Mucosa of descending colon (tissue), 3 donors: ENCODE results near the gene RNF4. TPM values are rescaled to one million over a fixed set of nuclear protein-coding genes. Genes with fewer than 3 reads are reported as not detected.

Experiments used
- ATAC-seq: fragments of 200-7000 bp; cut with Tn5 transposase; one replicate; pipeline ENCODE4 v1.9.1; 2020; ENCODE audit warnings: mild to moderate bottlenecking, moderate library complexity
- DNase-seq, 3 donors: peaks; one replicate each; pipeline ENCODE4 v3.0.0-alpha.2; 2020
- H3K36me3 ChIP-seq: fragments of 200-600 bp; one replicate; pipeline ENCODE4 v1.8.0; 2021; ENCODE audit warnings: low read depth, mild to moderate bottlenecking
- H3K4me1 ChIP-seq: fragments of 200-600 bp; one replicate; pipeline ENCODE4 v1.8.0; 2021; ENCODE audit warnings: low read depth, mild to moderate bottlenecking
- H3K4me3 ChIP-seq: fragments of 200-600 bp; one replicate; pipeline ENCODE4 v1.8.0; 2021; ENCODE audit warnings: mild to moderate bottlenecking
- H3K9me3 ChIP-seq: fragments of 200-600 bp; one replicate; pipeline ENCODE4 v1.8.0; 2021; ENCODE audit warnings: mild to moderate bottlenecking
- intact Hi-C, 2 donors: fragments of 100-400 bp; cut with DNase I in 1 of 2; cut with micrococcal nuclease in 1 of 2; formaldehyde crosslinking; loops; one replicate each; pipeline versions ENCODE4 v1.11.0 to v1.11.1; 2022; cut with DNase I, micrococcal nuclease
- total RNA-seq, 3 donors: library from RNA; stranded (reverse); fragmentation: NEBNext Ultra II Directional in 2 of 3; extraction: Animal tissue kit (Norgen Biotek cat#: 25700) in 2 of 3; gene quantifications; one replicate each; pipeline versions ENCODE4 v1.2.1 to v1.2.4, GENCODE V29; 2021 to 2023
- TF ChIP-seq, protein P1 (sequence below): fragments of 200-600 bp; IDR thresholded peaks from one replicate; pipeline ENCODE4 v1.8.0; 2022; ENCODE audit warnings: antibody characterized with exemption, mild to moderate bottlenecking
- donor health status: DM: no; HTN: no; CAD: no; lungs with moderate emphysema.
- donor health status: DM: no; HTN: no; CAD: no.
- donor health status: DM: no; HTN: yes; CAD: no.

RNF4 gene
- total RNA-seq, 3 donors from 2014 or later: 48.0 to 55.1 (median 51.9) TPM

GRCh38 chr4:2445130-2445529, 23.8 kb upstream of the RNF4 start:
- no peak overlapping the region for H3K4me3 ChIP-seq
- DNase-seq (peak in 1 of 3 donors; percentile 31), ATAC-seq (no peak)
- no peaks in the 10 kb centered on the region for H3K36me3 ChIP-seq
- no peaks in the 10 kb centered on the region for H3K9me3 ChIP-seq
- H3K4me1 ChIP-seq: no peaks in the 10 kb centered on the region
- intact Hi-C loops: no loop called here
- TF ChIP-seq, protein P1, sequence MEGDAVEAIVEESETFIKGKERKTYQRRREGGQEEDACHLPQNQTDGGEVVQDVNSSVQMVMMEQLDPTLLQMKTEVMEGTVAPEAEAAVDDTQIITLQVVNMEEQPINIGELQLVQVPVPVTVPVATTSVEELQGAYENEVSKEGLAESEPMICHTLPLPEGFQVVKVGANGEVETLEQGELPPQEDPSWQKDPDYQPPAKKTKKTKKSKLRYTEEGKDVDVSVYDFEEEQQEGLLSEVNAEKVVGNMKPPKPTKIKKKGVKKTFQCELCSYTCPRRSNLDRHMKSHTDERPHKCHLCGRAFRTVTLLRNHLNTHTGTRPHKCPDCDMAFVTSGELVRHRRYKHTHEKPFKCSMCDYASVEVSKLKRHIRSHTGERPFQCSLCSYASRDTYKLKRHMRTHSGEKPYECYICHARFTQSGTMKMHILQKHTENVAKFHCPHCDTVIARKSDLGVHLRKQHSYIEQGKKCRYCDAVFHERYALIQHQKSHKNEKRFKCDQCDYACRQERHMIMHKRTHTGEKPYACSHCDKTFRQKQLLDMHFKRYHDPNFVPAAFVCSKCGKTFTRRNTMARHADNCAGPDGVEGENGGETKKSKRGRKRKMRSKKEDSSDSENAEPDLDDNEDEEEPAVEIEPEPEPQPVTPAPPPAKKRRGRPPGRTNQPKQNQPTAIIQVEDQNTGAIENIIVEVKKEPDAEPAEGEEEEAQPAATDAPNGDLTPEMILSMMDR: no peak

GRCh38 chr4:2445571-2445970, 23.3 kb upstream of the RNF4 start:
- TF ChIP-seq, protein P1: no peak
- no peak for DNase-seq
- Histone ChIP-seq H3K36me3 (no peaks in the 10 kb centered on the region), H3K4me1 (no peaks in the 10 kb centered on the region), H3K9me3 (no peaks in the 10 kb centered on the region), H3K4me3 (no peak overlapping the region)
- intact Hi-C loops: no loop called here
- ATAC-seq: no peak

- Histone ChIP-seq H3K36me3 (no peaks in the 10 kb centered on the region), H3K4me1 (no peaks in the 10 kb centered on the region), H3K9me3 (no peaks in the 10 kb centered on the region), H3K4me3 (no peak overlapping the region)
- no peak for DNase-seq
- TF ChIP-seq, protein P1: no peak
- no peak for ATAC-seq
- intact Hi-C loops: no loop called here
These were observed 22.0 kb upstream of the RNF4 start for GRCh38 chr4:2446656-2447564.

- Histone ChIP-seq H3K4me1 (no peaks in the 10 kb centered on the region), H3K4me3 (no peak overlapping the region), H3K36me3 (no peaks in the 10 kb centered on the region), H3K9me3 (no peaks in the 10 kb centered on the region)
- intact Hi-C loops: no loop called here
- TF ChIP-seq, protein P1: no peak
- no peak for ATAC-seq
- peak in 1 of 3 donors; percentile 19 for DNase-seq
These were observed 20.3 kb upstream of the RNF4 start for GRCh38 chr4:2448589-2448988.

- no peak overlapping the region for H3K4me3 ChIP-seq
- intact Hi-C loops: no loop called here
- H3K4me1 ChIP-seq: no peaks in the 10 kb centered on the region
- peak in 1 of 3 donors; percentile 10 for DNase-seq
- H3K9me3 ChIP-seq: no peaks in the 10 kb centered on the region
- TF ChIP-seq, protein P1: no peak
- H3K36me3 ChIP-seq: no peaks in the 10 kb centered on the region
- ATAC-seq: no peak
These were observed 19.9 kb upstream of the RNF4 start for GRCh38 chr4:2449051-2449450.
